Astrocyte (in vitro differentiated cells and primary cell): ENCODE measurements around the gene SLC8A3.
A peak's percentile ranks its signal among the peaks of the same experiment; 100 is the strongest.

ENCODE experiments used
- EZH2 ChIP-seq: IDR thresholded peaks from 2 replicates; pipeline ENCODE4 v1.6.1; 2012; ENCODE audit warnings: mild to moderate bottlenecking, low read length, inconsistent platforms; ENCODE audit not compliant: insufficient read depth
- TF ChIP-seq, protein P1 (sequence below): IDR thresholded peaks from 2 replicates; pipeline ENCODE4 v1.5.1; 2011; ENCODE audit warnings: low read depth, mild to moderate bottlenecking, inconsistent platforms, low read length, moderate library complexity; ENCODE audit not compliant: insufficient read depth

DNA sequence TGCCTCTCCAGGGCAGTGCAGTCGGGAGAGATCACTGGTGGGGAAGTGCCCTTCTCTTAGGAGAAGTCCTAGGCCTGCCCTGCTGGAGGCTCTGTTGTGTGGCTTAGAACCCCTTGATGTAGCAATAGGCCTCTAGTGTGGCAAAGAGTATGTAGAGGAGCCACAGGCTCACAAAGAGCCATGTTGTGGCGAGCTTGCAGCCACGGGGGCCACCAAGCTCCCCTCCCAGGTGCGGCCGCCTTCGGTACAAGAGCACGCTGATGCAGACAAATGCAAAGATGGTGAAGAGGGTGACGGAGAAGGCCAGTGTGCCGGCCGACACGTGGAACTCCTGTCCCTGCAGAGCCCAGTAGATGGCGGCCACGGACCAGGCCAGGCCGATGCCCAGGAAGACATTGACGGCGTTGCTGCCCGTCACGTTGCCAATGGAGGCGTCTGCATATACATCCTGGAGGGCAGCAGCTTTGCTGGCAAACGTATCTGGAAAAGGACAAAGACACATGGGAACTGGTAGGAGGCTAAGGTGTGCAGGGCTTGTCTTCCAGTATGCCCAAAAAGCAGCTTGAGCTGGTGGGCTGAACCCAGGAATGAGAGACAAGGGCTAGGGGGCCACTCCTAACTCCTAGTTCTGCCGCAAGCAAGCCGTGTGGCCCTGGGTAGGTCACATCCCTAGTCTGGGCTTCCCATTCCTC, 142.8 kb downstream of the SLC8A3 start:
- TF ChIP-seq, protein P1, sequence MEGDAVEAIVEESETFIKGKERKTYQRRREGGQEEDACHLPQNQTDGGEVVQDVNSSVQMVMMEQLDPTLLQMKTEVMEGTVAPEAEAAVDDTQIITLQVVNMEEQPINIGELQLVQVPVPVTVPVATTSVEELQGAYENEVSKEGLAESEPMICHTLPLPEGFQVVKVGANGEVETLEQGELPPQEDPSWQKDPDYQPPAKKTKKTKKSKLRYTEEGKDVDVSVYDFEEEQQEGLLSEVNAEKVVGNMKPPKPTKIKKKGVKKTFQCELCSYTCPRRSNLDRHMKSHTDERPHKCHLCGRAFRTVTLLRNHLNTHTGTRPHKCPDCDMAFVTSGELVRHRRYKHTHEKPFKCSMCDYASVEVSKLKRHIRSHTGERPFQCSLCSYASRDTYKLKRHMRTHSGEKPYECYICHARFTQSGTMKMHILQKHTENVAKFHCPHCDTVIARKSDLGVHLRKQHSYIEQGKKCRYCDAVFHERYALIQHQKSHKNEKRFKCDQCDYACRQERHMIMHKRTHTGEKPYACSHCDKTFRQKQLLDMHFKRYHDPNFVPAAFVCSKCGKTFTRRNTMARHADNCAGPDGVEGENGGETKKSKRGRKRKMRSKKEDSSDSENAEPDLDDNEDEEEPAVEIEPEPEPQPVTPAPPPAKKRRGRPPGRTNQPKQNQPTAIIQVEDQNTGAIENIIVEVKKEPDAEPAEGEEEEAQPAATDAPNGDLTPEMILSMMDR = peak; percentile 49
- TF ChIP-seq EZH2 = no peak
